ENCODE data around the gene PTH.
A peak's percentile ranks its signal among the peaks of the same experiment; 100 is the strongest.

Gene PTH

DNA sequence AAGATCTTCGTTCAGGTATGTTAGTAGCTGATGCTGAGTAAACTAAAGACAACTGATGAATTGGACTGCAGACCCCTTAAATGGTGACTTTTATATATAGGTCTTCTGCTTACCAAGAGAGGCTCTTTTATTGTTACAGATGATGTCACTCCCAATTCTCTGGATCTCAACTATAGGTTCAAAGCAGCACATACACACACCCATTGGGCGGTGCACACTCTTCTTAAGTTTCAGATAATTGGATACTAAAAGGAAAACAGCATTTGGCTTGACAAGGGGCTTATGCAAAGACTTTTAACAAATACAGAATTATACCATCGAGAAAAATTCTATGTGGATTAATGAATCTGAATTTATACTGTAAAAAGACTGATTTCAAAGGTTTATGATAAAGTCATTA, at the start of gene PTH:
TSS of gene PTH (minus strand) at position 69 of the 400 bp plus-strand sequence. CDS start 3,142 bp downstream, outside the sequence.
- DNase-seq: no peak

DNA sequence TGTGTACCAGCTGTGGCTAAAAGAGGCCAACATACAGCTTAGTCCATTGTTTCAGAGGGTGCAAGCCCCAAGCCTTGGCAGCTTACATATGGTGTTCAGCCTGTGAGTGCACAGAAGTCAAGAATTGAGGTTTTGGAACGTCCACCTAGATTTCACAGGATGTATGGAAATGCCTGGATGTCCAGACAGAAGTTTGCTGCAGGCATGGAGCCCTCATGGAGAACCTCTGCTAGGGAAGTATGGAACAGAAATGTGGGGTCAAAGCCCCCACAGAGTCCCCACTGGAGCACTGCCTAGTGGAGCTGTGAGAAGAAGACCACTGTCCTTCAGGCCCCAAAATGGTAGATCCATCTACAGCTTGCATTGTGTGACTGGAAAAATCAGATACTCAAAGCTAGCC, 42.2 kb upstream of the PTH start:
- no peak for DNase-seq

DNA sequence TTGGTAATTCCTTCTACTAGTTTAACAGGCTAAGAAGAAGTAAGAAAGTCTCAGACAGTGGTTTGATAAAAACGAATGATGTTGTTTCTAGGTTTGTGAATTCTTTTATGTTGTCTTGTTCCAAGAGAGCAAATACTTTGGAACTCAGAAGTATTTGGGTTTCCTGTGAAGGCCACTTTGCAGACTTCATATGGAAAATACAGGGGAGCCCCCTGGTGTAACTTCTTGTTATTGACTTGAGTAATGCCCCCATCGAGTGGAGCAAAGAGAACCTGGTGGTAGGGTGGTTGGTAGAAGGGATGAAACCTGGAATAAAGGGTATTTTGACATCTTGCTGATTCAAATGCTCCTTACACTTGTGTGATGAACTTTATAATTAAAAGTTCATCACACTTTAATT, 40.0 kb upstream of the PTH start:
- no peak for DNase-seq

DNA sequence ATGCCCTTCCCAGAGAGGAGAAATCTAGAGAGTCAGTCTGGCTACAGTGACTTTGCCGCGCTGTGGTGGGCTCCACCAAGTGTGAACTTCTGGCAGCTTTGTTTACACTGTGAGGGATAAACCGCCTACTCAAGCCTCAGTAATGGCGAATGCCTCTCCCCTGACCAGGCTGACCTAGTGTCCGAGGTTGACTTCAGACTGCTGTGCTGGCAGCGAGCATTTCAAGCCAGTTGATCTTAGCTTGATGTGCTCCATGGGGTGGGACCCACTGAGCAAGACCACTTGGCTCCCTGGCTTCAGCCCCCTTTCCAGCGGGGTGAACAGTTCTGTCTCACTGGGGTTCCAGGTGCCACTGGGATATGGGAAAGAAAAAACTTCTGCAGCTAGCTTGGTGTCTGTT, 38.6 kb upstream of the PTH start:
- no peak for DNase-seq

DNA sequence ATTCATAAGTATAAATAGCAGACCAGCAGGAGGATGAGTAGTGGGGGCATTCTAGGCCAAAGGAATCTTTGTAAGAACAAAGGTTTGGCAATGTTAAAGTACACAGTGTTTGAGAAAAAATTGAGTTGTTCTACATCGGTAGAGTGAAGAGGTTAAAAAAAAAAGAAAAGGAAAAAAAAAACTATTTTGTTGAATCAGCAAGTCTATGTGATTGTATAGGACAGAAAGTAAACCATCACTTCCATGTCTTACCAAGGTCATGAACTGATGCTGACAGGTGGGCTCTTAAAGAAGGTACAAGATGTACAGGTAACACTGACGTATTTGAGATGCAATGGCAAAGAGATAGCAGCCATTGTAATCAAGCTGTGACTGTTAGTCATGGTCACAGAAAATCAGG, 29.5 kb upstream of the PTH start:
- no peak for DNase-seq

DNA sequence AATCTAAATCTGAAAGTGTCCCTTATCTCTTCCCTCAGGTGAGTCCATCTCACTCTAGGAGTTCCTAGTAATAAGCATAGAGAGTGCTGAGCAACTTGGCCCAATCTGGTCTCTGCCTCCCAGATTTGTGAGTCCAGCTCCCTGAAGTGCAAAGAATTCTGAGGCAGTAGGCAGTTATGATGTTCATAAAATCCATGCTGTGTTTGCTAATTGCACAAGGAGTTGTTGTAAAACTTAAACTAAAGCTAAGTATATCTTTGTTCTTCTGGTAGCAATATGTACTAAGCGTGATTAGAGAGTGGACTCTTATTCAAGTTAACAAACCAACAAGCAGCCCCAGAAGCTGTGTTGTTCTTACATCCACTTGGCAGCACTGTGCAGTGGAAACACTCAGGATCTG, 7.6 kb upstream of the PTH start:
- DNase-seq: no peak

DNA sequence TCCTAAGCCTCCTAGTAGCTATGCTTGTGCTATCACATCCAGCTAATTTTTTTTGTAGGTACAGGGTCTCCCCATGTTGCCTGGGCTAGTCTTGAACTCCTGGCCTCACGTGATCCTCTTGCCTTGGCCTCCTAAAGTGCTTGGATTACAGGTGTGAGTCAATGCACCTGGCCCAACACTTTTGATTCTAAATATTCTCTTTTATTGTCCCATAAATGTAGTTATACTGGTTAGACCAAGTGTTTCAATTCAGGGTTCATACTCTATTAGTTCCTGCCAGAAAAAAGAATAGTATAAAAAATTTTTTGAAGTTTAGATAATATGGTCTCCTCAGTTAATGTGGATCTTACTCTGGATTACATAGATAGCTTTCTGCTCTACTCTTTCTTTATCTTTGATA, 6.7 kb upstream of the PTH start:
- DNase-seq: no peak

DNA sequence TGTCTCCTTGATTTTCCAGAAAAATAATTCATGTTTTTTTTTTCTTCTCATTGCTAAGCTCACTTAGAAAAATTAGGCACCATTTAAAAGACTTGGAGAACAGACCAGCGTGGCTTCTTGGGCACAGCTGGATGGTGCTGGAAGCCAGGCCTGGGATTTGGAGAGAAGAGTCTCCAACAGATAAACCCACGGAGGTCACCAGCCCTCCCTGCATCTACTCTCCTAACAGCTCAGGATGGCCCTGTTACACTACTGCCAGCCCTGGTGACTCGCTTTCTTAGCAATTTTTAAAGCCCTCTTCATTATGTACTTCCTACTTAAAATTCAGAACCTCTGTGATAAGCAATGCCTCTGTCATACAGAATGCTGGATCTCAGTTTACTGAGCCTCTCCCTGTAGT, 1.7 kb downstream of the PTH start:
- DNase-seq: no peak

DNA sequence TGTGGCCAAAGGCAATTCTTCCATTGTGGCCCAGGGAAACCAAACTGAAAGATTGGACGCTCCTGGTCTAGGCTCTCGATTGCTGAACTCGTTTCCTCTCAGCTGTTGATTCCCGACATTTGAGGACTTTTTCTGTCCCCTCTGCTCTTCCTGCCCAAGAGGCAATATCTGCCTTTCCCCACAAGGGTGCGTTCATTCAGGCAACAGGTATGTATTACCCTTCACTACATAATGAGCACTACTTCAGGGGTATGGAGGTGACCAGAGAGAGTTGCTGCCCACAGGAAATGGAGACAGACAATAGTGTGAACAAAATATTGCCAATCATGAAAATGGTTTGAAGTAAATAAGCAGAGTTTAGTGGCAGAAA, 8.2 kb downstream of the PTH start:
- no peak for DNase-seq

DNA sequence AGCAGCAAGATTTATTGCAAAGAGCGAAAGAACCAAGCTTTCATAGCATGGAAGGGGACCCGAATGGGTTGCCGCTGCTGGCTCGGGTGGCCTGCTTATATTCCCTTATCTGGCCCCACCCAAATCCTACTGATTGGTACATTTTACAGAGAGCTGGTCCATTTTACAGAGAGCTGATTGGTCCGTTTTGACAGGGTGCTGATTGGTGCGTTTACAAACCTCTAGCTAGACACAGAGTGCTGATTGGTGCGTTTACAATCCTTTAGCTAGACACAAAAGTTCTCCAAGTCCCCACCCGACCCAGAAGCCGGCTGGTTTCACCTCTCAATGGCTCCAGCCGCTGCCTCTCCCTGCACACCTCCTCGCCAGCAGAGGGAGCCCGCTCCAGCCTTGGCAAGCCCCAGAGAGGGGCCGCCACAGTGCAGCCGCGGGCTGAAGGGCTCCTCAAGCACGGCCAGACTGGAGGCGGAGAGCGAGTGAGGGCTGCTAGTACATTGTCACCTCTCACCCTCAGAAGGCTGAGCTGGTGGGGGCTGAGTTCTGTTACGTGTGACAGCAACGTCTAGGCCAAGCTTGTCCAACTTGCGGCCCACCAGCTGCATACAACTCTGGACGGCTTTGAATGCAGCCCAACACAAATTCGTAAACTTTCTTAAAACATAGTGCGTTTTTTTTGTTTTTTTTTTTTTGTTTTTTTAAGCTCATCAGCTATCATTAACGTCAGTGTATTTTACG, 8.7 kb downstream of the PTH start:
- DNase-seq: no peak

DNA sequence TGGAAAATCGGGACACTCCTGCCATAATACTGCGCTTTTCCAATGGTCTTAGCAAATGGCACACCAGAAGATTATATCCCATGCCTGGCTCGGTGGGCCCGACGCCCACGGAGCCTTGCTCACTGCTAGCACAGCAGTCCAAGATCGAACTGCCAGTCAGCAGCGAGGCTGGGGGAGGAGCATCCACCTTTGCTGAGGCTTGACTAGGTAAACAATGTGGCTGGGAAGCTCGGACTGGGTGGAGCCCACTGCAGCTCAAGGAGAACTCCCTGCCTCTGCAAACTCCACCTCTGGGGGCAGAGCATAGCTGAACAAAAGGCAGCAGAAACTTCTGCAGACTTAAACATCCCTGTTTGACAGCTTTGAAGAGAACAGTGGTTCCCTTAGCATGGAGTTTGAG, 15.6 kb downstream of the PTH start:
- no peak for DNase-seq

DNA sequence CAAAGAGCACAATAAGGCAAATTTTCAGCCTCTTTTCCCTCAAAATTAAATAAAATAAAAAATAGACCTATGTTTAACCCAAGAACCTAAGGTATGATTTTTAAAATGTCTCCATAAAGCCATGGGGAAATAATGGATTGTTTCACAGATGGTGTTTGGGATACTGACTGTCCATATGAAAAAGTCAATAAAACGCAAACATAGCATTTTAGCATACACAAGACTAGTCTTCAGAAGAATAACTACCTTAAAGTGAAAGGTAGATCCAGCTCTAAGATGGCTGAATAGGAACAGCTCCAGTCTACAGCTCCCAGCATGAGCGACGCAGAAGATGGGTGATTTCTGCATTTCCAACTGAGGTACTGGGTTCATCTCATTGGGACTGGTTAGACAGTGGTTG, 16.1 kb downstream of the PTH start:
- DNase-seq: no peak

DNA sequence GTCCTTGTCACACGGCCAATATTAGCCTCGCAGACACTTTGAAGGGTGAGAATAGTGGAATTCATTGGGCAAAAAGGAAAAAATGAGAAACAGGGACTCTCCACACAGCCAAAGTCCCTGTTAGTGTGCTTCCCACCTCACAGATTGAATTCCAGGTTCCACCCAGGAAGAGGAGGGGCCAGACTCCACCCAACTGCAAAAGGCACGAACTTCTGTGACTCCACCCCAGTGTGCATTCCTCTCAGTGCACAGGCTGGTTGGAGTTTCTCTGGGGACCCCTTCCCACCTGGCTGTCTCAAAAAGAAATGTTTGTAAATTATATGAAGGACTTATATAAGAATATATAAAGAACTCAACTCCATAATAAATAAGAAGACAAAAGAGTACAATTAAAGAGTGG, 20.7 kb downstream of the PTH start:
- no peak for DNase-seq

DNA sequence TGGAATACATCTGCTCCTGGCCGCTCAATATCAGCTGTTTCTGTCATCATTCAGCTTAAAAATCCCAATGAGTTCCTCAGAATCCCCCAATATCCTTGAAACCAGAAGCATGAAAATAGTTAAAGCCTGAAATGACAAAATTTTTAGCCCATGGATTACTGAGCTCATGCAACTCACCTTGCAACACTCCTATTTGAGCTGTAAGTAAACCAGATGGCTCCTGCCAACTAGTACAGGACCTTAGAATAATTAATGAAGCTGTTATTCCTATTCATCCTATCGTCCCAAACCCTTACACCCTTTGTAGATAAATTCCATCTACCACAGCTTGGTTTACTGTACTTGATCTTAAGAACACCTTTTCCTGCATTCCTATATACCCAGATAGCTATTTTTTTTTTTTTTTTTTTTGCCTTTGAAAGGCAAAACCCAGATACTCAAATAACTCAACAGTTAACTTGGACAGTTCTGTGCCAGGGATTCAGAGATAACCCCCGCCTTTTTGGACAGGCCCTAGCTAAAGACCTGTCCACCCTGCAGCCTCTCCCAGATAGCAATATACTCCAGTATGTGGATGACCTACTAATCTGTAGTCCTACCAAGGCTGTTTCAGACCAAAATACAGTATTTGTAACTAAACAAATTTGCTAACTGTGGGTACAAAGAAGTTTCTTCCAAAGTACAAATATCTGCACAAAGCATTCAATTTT, 22.6 kb downstream of the PTH start:
- no peak for DNase-seq

DNA sequence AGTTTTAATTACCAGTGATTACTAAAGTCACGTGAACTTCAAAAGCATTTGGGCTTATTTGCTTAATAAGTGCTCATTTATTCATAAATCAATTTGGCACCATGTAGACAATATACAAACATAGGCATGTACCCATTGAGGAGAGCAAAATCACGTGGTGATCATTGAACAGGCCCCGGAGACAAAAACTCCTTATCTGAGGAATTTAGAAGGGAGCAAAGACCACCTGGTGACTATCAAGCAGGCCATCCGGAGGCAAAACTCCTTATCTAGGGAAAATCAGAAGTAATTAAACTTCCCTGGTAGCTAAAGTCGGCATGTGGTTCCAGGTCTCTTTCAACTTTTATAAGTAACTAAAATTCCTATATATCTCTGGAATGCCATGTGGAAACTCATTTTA, 27.0 kb downstream of the PTH start:
- no peak for DNase-seq

DNA sequence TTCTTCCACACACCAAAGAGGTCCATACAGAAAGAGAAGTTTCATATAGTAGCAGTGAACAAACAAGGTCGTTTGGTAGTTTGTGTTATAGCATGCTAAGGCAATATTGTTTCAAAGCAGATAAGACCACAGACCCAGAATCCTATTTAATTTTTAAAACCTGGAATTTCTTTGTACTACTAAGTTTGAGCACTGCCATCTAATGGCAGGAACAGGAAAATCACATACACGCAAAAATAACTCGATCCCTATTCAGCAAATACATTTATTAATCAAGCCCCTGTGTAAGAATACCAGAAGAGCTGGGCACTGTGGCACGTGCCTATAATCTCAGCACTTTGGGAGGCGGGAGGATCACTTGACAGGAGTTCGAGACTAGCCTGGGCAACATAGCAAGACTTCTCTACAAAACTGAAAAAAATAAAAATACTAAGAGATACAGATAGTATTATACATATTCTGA, 29.9 kb downstream of the PTH start:
- no peak for DNase-seq

DNA sequence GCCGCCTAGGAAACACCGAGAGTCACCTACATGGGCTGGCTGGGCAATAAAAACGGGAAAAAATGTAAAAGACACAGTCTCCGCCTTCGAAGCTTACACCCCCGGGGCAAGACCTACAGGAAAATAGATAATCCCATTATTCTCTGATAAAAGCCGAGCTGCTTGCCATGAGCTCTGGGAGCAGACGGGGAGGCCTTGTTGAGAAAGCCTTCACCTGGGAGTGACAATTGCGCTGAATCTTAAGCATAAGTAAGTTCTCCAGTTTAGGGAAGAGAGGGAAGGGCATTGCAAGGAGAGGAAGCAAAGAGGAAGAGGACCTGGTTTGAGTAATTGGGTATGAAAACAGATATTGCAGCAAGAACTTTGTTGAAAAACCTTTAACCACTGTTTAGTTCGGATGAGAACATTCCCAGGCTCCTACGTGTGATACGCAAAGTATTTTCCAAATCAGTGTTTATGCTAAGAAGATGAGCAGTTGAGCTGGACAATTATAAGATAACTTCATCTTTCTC, 32.0 kb downstream of the PTH start:
- no peak for DNase-seq

DNA sequence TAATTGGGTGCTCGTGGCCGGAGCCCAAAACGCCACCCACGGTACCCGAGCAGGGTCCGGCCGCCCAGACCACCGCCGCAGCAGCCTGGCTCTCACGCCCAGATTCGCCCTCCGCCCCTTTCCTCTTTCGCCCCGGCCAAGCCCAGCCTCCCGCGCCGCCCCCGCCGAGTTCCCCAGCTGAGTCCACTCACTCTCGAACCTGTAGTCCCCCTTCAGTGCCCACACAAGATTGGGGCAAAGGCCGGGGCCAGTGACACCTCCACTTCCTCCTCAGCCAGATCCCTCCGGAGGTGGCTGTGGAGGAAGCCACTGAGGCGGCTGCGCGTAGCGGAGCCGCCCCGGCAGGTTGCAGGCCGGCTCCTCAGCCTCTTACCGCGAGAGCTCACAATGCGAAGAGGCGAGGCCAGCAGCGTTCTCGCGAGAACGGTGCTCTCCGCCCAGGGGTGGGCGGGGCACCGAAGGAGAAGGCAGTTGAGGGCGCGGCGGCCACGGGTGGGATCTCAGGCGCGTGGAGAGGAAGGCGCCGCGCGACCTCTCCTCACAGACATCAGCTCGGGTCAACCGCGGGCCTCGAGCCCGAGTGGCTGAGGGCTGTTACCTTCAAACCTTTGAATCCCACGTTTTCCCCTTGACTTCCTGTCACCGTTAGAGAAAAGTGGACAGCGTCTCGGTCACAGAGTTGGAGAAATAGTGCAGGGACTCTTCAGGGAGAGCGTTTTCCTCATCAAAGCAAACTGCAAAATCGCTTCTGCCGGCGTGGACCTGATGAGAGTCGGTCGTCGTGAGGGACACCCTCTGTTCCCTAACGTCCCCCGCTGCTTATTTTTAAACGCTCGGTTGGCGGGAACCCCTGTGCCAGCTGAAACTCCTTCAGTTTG, 32.7 kb downstream of the PTH start, which contains the start of gene BTBD10:
TSS of gene BTBD10 (minus strand) at position 322 of the 878 bp plus-strand sequence. CDS start 18,098 bp downstream, outside the sequence.
- peak; percentile 82 for DNase-seq

DNA sequence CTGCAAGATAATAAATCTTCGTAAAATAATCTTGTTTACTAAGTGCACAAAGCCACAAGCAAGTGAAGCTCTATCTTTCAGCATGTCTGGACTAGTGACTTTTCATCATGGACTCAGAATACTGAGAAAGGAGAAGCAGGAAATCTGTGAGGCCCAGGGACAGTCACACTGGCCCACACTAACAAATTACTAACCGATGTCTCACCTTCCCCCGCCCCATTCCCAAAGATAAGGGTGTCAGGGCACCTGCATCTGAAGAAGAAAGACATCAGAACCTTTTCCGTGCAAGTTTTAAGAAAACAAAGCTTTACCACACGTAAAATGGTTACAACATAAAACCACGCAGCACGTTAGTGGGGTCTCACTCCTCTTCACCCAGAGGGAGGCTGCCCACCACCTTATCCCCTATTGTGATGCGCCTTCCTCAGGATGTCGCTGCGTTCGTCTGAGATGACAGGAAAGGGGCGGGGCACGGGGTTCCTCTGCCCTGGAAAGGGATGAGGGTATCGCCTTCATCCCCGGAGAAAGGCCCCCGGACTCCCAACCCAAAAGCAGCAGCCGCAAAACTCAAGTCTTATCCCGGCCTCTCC, 33.4 kb downstream of the PTH start:
- peak; percentile 12 for DNase-seq

DNA sequence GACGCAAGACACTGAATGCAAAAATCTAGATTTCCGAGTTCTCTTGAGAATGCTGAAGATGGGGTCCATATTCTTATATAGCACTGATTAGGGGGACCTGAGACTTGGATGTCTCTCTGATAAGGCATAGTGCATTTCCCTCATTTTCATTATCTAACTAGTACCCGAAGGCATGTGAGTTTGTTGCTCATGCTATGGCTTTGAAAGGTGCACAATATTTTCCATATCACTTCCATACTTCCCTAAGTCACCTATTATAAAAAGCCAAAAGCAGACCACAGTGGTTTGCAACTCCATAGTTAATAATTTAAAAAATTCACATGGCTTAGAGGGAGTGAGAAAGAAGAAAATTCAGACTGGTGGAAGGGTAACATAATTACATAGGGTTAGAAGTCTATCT, 34.5 kb downstream of the PTH start:
- DNase-seq: no peak

DNA sequence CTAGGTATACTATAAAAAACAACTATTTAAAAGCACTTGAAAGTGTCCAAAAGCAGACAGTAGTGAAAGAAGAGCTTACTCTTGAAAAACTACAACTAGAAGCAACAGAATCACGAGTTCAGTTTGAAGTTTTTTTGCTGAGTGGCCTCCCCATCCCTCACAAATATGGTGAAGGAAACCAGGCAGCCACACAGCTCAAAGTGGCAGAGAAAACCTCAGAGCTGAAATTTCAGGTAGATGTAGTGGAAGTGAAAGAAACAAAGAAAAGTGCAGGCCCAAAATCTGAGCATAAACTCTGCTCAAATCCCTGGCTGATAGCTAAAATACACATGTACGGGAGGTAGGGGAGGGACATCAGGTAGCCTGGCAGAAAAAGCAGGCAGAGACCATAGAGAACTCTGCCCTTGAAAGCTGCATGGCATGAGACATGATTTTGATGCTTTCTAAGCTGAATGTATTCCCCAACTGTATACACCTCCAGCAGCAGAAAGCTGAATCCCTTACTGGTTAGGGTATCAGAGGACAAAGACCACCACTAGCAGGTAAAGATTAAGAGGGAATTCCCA, 44.9 kb downstream of the PTH start:
- no peak for DNase-seq

DNA sequence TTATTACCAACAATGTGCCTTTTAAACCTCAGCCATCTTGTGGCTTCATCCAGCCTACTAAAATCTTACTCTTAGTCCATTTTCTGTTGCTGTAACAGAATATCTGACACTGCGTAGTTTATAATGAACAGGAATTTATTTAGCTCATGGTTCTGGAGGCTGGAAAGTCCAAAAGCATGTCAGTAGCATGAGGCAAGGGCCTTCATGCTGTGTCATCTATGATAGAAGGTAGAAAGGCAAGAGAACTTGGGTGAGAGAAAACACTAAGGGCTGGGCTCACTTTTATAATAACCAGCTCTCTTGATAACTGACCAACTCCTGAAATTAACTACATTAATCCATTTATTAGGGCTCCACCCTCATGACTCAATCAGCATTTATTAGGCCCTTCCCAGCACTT, 46.3 kb downstream of the PTH start:
- DNase-seq: no peak

DNA sequence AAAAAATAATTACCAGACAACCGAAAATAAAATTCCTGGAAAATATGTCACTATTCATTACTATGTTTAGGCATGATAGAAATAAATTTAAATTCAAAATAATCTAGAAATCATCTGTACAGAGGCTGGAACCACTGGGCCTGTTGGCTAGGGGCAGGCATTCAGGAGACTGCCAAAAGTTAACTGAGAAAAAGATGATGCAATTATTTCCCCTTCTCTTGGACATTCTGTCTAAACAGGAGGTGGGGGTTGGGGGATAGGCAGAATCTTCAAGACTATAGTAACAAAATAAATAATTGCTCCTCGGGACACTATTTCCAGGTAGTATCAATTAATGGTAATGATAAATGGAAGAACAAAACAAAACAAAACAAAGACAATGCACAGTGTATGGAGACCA, 46.9 kb downstream of the PTH start:
- no peak for DNase-seq

Measured in NCI-H510A (cell line).